GM12865 (cell line): ENCODE results near the gene RBM42.
A peak's percentile ranks its signal among the peaks of the same experiment; 100 is the strongest.

Source experiments
- DNase-seq: peaks from one replicate; pipeline ENCODE4 v3.0.0; 2010; ENCODE audit warnings: low read depth
- H3K4me3 ChIP-seq: 2 replicates; pipeline ENCODE4 v1.5.1; 2011; ENCODE audit warnings: mild to moderate bottlenecking, low read depth, low read length, control low read depth
- TF ChIP-seq, protein P1 (sequence below): IDR thresholded peaks from 2 replicates; pipeline ENCODE4 v1.5.1; 2011; ENCODE audit warnings: low read length, control low read depth, low read depth, inconsistent platforms; ENCODE audit not compliant: insufficient read depth; ENCODE audit errors: missing control alignments

RBM42 gene

GRCh38 chr19:35673121-35673804, 44.4 kb downstream of the RBM42 start:
- peak overlapping the region; percentile 4 for H3K4me3 ChIP-seq
- TF ChIP-seq, protein P1, sequence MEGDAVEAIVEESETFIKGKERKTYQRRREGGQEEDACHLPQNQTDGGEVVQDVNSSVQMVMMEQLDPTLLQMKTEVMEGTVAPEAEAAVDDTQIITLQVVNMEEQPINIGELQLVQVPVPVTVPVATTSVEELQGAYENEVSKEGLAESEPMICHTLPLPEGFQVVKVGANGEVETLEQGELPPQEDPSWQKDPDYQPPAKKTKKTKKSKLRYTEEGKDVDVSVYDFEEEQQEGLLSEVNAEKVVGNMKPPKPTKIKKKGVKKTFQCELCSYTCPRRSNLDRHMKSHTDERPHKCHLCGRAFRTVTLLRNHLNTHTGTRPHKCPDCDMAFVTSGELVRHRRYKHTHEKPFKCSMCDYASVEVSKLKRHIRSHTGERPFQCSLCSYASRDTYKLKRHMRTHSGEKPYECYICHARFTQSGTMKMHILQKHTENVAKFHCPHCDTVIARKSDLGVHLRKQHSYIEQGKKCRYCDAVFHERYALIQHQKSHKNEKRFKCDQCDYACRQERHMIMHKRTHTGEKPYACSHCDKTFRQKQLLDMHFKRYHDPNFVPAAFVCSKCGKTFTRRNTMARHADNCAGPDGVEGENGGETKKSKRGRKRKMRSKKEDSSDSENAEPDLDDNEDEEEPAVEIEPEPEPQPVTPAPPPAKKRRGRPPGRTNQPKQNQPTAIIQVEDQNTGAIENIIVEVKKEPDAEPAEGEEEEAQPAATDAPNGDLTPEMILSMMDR: no peak
- DNase-seq: peak; percentile 51

- DNase-seq: no peak
- TF ChIP-seq, protein P1: no peak
- no peak overlapping the region for H3K4me3 ChIP-seq
These were observed 46.8 kb downstream of the RBM42 start for GRCh38 chr19:35675589-35676140.
